Mesendoderm (in vitro differentiated cells): Measurements from ENCODE around the gene GPHN.
"Not testable (repeated sequence)": the region's sequence is repeated elsewhere in the genome, so short reads cannot be mapped to it uniquely, and the experiment has no call there.

Experiments used
- DNase-seq: peaks from one replicate; pipeline ENCODE4 v3.0.0; 2013
- H2AK5ac ChIP-seq: 2 replicates; pipeline ENCODE4 v1.6.1; 2013; ENCODE audit warnings: low read length, inconsistent platforms
- H2BK120ac ChIP-seq: 2 replicates; pipeline ENCODE4 v1.6.1; 2013; ENCODE audit warnings: low read depth, mild to moderate bottlenecking, low read length, moderate library complexity, mixed read lengths
- H2BK15ac ChIP-seq: replicated peaks from 2 replicates; pipeline ENCODE4 v1.6.1; 2013; ENCODE audit warnings: low read depth, mild to moderate bottlenecking, moderate library complexity
- H2BK5ac ChIP-seq: 2 replicates; pipeline ENCODE4 v1.6.1; 2013; ENCODE audit warnings: low read length, inconsistent platforms
- H3K18ac ChIP-seq: 2 replicates; pipeline ENCODE4 v1.6.1; 2013; ENCODE audit warnings: mild to moderate bottlenecking, low read length, mixed read lengths
- H3K23ac ChIP-seq: one replicate; pipeline ENCODE4 v1.6.1; 2013; ENCODE audit warnings: low read length
- H3K27ac ChIP-seq: 2 replicates; pipeline ENCODE4 v1.5.1; 2013; ENCODE audit warnings: low read depth, mild to moderate bottlenecking, inconsistent platforms, low read length, moderate library complexity
- H3K27me3 ChIP-seq: 2 replicates; pipeline ENCODE4 v1.6.1; 2013; ENCODE audit warnings: low read length, control low read depth, mild to moderate bottlenecking, inconsistent platforms; ENCODE audit not compliant: insufficient read depth, poor library complexity
- H3K36me3 ChIP-seq: 2 replicates; pipeline ENCODE4 v1.6.1; 2013; ENCODE audit warnings: low read length, inconsistent platforms; ENCODE audit not compliant: control insufficient read depth, insufficient read depth
- H3K4ac ChIP-seq: one replicate; pipeline ENCODE4 v1.6.1; 2013; ENCODE audit warnings: low read depth, mild to moderate bottlenecking, low read length, moderate library complexity
- H3K4me1 ChIP-seq: 2 replicates; pipeline ENCODE4 v1.6.1; 2013; ENCODE audit warnings: low read depth, low read length, inconsistent platforms; ENCODE audit not compliant: control insufficient read depth
- H3K4me2 ChIP-seq: 2 replicates; pipeline ENCODE4 v1.6.1; 2013; ENCODE audit warnings: low read length
- H3K4me3 ChIP-seq: 2 replicates; pipeline ENCODE4 v1.5.1; 2013; ENCODE audit warnings: mild to moderate bottlenecking, low read length
- H3K56ac ChIP-seq: one replicate; pipeline ENCODE4 v1.6.1; 2013; ENCODE audit warnings: low read length
- H3K79me1 ChIP-seq: 2 replicates; pipeline ENCODE4 v1.6.1; 2013; ENCODE audit warnings: low read length, inconsistent platforms
- H3K79me2 ChIP-seq: 2 replicates; pipeline ENCODE4 v1.6.1; 2013; ENCODE audit warnings: mild to moderate bottlenecking, low read length; ENCODE audit not compliant: control insufficient read depth, insufficient read depth
- H3K9ac ChIP-seq: 2 replicates; pipeline ENCODE4 v1.6.1; 2013; ENCODE audit warnings: low read length, inconsistent platforms
- H4K5ac ChIP-seq: one replicate; pipeline ENCODE4 v1.6.1; 2013; ENCODE audit warnings: low read length
- H4K8ac ChIP-seq: one replicate; pipeline ENCODE4 v1.6.1; 2013; ENCODE audit warnings: low read depth, mild to moderate bottlenecking, control low read depth, low read length, moderate library complexity
- WGBS: extraction: QIAGEN DNeasy Blood & Tissue Kit; methylation state at CpG from one replicate; pipeline ENCODE4 v1.1.7; 2013; ENCODE audit warnings: low lambda C conversion rate, missing lambda C conversion rate; ENCODE audit not compliant: insufficient coverage; ENCODE audit errors: extremely low coverage; 5-methylcytosine and 5-hydroxymethylcytosine counted together

The GPHN gene

DNA sequence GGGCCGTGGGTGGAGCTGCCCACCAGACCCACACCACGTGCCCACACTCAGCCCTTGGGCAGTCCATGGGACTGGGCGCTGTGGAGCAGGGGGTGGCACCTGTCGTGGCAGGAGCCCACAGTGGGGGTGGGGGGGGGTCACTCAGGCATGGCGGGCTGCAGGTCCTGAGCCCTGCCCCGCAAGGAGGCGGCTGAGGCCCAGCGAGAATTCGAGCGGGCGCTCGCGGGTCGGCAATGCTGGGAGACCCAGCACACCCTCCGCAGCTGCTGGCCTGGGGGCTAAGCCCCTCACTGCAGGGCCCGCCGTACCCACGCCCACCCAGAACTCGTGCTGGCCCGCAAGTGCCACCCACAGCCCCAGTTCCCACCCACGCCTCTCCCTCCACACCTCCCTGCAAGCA lies 548.7 kb downstream of the GPHN start:
- H3K4me3 ChIP-seq: no peak overlapping the region
- no CpG with 5 or more reads among the region's 21 CpGs for WGBS
- H3K56ac ChIP-seq: no peak overlapping the region
- H3K9ac ChIP-seq: no peak overlapping the region
- no peaks in the 10 kb centered on the region for H3K79me1 ChIP-seq
- H2BK5ac ChIP-seq: no peak overlapping the region
- H2BK120ac ChIP-seq: no peak overlapping the region
- H3K36me3 ChIP-seq: no peaks in the 10 kb centered on the region
- no peak for DNase-seq
- no peak overlapping the region for H4K8ac ChIP-seq
- H2BK15ac ChIP-seq: no peak overlapping the region
- H3K23ac ChIP-seq: no peak overlapping the region
- H4K5ac ChIP-seq: no peak overlapping the region
- no peak overlapping the region for H3K27ac ChIP-seq
- H2AK5ac ChIP-seq: no peak overlapping the region
- no peaks in the 10 kb centered on the region for H3K79me2 ChIP-seq
- no peak overlapping the region for H3K4me2 ChIP-seq
- H3K4me1 ChIP-seq: no peaks in the 10 kb centered on the region
- H3K27me3 ChIP-seq: no peaks in the 10 kb centered on the region
- H3K18ac ChIP-seq: no peak overlapping the region
- H3K4ac ChIP-seq: no peak overlapping the region

DNA sequence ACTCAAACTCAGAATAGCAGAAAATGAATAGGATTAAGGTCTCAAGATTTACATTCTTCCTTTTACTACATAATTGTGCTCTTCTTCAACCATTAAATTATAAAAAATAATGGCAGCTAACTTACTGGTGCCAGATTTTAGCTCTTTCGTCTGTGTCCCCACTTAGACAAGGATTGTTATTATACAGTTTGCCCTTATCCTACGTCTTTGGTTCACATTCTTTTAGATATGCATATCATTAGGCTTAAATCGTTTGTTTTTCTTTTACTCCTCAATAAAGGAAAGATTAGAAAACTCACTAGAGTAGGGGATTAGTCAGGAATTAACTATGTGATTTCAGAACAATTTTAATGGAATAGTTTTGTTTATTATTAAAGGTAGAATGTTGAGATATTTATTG lies 551.6 kb downstream of the GPHN start:
- no peaks in the 10 kb centered on the region for H3K36me3 ChIP-seq
- no CpG with 5 or more reads among the region's 3 CpGs for WGBS

DNA sequence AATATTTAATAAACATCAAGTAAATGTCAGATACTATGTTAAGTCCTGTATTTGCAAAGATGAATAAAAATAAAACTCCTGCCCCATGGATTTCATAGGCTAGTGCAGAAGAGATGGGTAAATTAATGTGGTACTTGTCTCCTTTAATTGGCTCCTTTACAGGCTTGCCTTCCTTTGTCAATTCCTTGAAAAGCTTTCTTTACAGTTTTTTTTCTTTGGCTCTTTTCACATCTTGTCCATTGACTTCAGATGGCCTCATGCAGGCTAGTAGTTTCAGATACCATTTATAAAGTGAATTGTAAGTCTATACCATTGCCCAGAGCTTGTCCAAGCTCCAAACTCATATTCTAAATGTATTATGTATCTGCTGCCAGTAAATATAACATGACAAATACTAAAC lies 552.6 kb downstream of the GPHN start:
- no peak overlapping the region for H3K4me3 ChIP-seq
- no peak overlapping the region for H2AK5ac ChIP-seq
- H3K4me1 ChIP-seq: no peaks in the 10 kb centered on the region
- H3K4ac ChIP-seq: no peak overlapping the region
- no peak overlapping the region for H2BK120ac ChIP-seq
- H3K23ac ChIP-seq: no peak overlapping the region
- H3K9ac ChIP-seq: no peak overlapping the region
- H2BK15ac ChIP-seq: no peak overlapping the region
- H3K79me2 ChIP-seq: no peaks in the 10 kb centered on the region
- H4K8ac ChIP-seq: no peak overlapping the region
- no peak for DNase-seq
- no peak overlapping the region for H4K5ac ChIP-seq
- H3K36me3 ChIP-seq: no peaks in the 10 kb centered on the region
- no peak overlapping the region for H2BK5ac ChIP-seq
- no peak overlapping the region for H3K4me2 ChIP-seq
- no peak overlapping the region for H3K56ac ChIP-seq
- H3K27me3 ChIP-seq: no peaks in the 10 kb centered on the region
- H3K18ac ChIP-seq: no peak overlapping the region
- H3K79me1 ChIP-seq: no peaks in the 10 kb centered on the region
- H3K27ac ChIP-seq: no peak overlapping the region

More for the DNA sequence above, 551.6 kb downstream of the GPHN start:
- H4K8ac ChIP-seq: no peak overlapping the region
- H2AK5ac ChIP-seq: no peak overlapping the region
- no peaks in the 10 kb centered on the region for H3K27me3 ChIP-seq
- no peak overlapping the region for H3K27ac ChIP-seq
- H3K4me1 ChIP-seq: no peaks in the 10 kb centered on the region
- H2BK120ac ChIP-seq: no peak overlapping the region
- H3K79me1 ChIP-seq: no peaks in the 10 kb centered on the region
- H3K4ac ChIP-seq: no peak overlapping the region
- no peak overlapping the region for H3K4me2 ChIP-seq
- H3K56ac ChIP-seq: no peak overlapping the region
- no peak overlapping the region for H2BK15ac ChIP-seq
- H4K5ac ChIP-seq: no peak overlapping the region
- H3K79me2 ChIP-seq: no peaks in the 10 kb centered on the region
- no peak overlapping the region for H3K9ac ChIP-seq
- no peak overlapping the region for H2BK5ac ChIP-seq
- no peak overlapping the region for H3K4me3 ChIP-seq
- no peak overlapping the region for H3K18ac ChIP-seq
- no peak for DNase-seq
- H3K23ac ChIP-seq: no peak overlapping the region

DNA sequence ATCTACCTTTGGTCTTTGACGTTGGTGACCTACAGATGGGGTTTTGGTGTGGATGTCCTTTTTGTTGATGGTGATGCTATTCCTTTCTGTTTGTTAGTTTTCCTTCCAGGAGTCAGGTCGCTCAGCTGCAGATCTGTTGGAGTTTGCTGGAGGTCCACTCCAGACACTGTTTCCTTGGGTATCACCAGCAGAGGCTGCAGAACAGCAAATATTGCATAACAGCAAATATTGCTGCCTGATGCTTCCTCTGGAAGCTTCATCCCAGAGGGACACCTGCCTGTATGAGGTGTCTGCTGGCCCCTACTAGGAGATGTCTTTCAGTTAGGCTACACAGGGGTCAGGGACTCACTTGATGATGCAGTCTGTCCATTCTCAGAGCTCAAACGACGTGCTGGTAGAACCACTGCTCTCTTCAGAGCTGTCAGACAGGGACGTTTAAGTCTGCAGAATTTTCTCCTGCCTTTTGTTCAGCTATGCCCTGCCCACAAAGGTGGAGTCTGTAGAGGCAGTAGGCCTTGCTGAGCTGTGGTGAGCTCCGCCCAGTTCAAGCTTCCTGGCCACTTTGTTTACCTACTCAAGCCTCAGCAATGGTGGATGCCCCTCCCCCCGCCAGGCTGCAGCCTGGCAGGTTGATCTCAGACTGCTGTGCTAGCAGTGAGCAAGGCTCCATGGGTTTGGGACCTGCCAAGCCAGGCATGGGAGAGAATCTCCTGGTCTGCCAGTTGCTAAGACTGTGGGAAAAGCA lies 559.3 kb downstream of the GPHN start:
- H3K27me3 ChIP-seq, H3K56ac ChIP-seq, H3K27ac ChIP-seq, H2BK15ac ChIP-seq, H3K23ac ChIP-seq, H3K36me3 ChIP-seq, H3K4ac ChIP-seq, H3K4me2 ChIP-seq, H3K79me1 ChIP-seq, H2AK5ac ChIP-seq, H3K4me3 ChIP-seq, H2BK120ac ChIP-seq, H3K18ac ChIP-seq, H3K9ac ChIP-seq, H2BK5ac ChIP-seq, H3K4me1 ChIP-seq, H3K79me2 ChIP-seq, H4K5ac ChIP-seq, H4K8ac ChIP-seq: not testable (repeated sequence)
- WGBS: no CpG with 5 or more reads among the region's 7 CpGs
- DNase-seq: peak; percentile 36

- Histone ChIP-seq H2BK5ac (no peak overlapping the region), H3K4me3 (no peak overlapping the region), H4K5ac (no peak overlapping the region), H3K4me1 (no peaks in the 10 kb centered on the region), H3K36me3 (no peaks in the 10 kb centered on the region), H2BK15ac (no peak overlapping the region), H2AK5ac (no peak overlapping the region), H4K8ac (no peak overlapping the region), H3K79me1 (no peaks in the 10 kb centered on the region), H3K23ac (no peak overlapping the region), H3K4me2 (no peak overlapping the region), H3K9ac (no peak overlapping the region), H2BK120ac (no peak overlapping the region), H3K27ac (no peak overlapping the region), H3K79me2 (no peaks in the 10 kb centered on the region), H3K18ac (no peak overlapping the region), H3K4ac (no peak overlapping the region), H3K27me3 (no peaks in the 10 kb centered on the region), H3K56ac (no peak overlapping the region)
- no peak for DNase-seq
- whole genome bisulfite sequencing: no CpG with 5 or more reads among the region's 1 CpG
These were observed 560.3 kb downstream of the GPHN start for GRCh38 chr14:67068251-67068650.

DNA sequence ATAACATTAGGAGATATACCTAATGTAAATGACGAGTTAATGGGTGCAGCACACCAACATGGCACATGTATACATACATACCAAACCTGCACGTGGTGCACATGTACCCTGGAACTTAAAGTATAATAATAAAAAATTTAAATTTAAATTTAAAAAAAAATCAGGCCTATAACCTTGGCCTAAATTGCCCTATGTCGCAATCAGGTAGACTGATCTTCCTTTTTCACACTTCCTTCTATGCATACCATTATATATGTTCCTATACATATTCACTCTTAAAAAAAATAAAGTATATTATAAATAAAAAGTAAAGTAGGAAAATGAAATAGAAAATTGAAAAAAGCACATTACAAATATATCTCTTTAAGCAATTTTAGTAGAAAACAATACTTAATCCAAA lies 563.6 kb downstream of the GPHN start:
- H2AK5ac ChIP-seq: no peak overlapping the region
- H3K79me2 ChIP-seq: no peaks in the 10 kb centered on the region
- no peaks in the 10 kb centered on the region for H3K4me1 ChIP-seq
- no peak overlapping the region for H3K18ac ChIP-seq
- no peak overlapping the region for H3K4me2 ChIP-seq
- H3K36me3 ChIP-seq: no peaks in the 10 kb centered on the region
- no peaks in the 10 kb centered on the region for H3K79me1 ChIP-seq
- no peak overlapping the region for H3K56ac ChIP-seq
- H3K9ac ChIP-seq: no peak overlapping the region
- DNase-seq: no peak
- no peak overlapping the region for H3K4ac ChIP-seq
- H3K23ac ChIP-seq: no peak overlapping the region
- no peak overlapping the region for H4K5ac ChIP-seq
- WGBS: no CpG with 5 or more reads among the region's 3 CpGs
- H2BK120ac ChIP-seq: no peak overlapping the region
- no peaks in the 10 kb centered on the region for H3K27me3 ChIP-seq
- no peak overlapping the region for H2BK15ac ChIP-seq
- no peak overlapping the region for H2BK5ac ChIP-seq
- H3K4me3 ChIP-seq: no peak overlapping the region
- no peak overlapping the region for H3K27ac ChIP-seq
- H4K8ac ChIP-seq: no peak overlapping the region
